Loucy (cell line): ENCODE results near the gene FIBIN.

ENCODE experiments used
- EZH2phosphoT487 ChIP-seq: fragments of 200-600 bp; IDR thresholded peaks from 2 replicates; pipeline ENCODE4 v1.6.1; 2018; ENCODE audit warnings: antibody characterized with exemption, mild to moderate bottlenecking, moderate library complexity, borderline replicate concordance
- TF ChIP-seq, protein P1 (sequence below): fragments of 200-600 bp; sonication (generic); conservative IDR thresholded peaks from 2 replicates; pipeline ENCODE4 v1.5.1; 2014; ENCODE audit warnings: mild to moderate bottlenecking, antibody characterized with exemption, low read length

DNA sequence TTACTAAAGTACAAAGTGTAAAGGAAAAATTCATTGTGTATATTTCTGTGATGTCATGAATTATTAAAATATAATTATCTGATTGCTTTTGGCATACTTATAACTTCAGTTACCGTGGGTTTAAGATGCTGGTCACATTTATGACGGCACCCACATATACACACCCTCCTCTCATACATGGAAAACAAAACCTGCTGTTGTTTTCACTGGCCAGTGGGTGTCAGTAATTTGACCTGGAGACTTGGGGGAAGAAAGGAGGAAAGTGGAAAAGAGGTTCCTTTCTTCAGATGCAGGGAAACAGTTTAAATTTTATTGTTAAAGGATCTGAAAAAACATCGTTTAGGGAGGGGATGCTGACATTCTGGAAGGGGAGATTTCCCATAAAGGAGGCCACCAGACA is 46.0 kb downstream of the FIBIN start:
- TF ChIP-seq, protein P1, sequence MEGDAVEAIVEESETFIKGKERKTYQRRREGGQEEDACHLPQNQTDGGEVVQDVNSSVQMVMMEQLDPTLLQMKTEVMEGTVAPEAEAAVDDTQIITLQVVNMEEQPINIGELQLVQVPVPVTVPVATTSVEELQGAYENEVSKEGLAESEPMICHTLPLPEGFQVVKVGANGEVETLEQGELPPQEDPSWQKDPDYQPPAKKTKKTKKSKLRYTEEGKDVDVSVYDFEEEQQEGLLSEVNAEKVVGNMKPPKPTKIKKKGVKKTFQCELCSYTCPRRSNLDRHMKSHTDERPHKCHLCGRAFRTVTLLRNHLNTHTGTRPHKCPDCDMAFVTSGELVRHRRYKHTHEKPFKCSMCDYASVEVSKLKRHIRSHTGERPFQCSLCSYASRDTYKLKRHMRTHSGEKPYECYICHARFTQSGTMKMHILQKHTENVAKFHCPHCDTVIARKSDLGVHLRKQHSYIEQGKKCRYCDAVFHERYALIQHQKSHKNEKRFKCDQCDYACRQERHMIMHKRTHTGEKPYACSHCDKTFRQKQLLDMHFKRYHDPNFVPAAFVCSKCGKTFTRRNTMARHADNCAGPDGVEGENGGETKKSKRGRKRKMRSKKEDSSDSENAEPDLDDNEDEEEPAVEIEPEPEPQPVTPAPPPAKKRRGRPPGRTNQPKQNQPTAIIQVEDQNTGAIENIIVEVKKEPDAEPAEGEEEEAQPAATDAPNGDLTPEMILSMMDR: peak; percentile 35; the same call in 1 of the 2 replicates
- TF ChIP-seq EZH2phosphoT487: no peak
